HG03095 (cell line): ENCODE results near the gene CKAP5.

ENCODE experiments used
- ATAC-seq: cut with Tn5 transposase; IDR thresholded peaks from one replicate; pipeline ENCODE4 v1.9.1; 2021; ENCODE audit warnings: moderate library complexity; ENCODE audit not compliant: unreplicated experiment

Gene CKAP5

DNA sequence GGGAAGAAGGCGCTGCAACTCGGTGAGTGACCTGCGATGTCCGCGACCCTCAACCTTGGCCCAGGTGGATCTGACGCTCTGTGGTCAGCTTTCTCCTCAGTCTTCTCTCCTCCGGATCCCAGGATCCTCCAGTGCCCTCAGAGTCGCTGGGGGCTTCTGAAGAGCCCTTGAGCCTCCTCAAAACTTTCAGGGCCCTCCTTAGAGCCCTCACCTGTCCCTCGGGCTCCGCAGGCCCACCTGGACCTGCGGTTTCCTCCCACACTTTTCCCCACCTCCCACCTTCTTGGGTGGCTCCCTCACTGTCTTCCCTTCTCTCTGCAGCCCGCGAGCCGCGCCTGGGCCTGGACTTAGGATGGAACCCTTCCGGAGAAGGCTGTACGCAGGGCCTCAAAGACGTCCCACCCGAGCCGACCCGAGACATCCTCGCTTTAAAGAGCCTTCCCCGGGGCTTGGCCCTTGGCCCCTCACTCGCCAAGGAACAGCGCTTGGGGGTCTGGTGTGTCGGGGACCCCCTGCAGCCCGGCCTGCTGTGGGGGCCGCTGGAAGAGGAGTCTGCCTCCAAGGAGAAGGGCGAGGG is 144.9 kb downstream of the CKAP5 start:
- peak; percentile 1 for ATAC-seq

DNA sequence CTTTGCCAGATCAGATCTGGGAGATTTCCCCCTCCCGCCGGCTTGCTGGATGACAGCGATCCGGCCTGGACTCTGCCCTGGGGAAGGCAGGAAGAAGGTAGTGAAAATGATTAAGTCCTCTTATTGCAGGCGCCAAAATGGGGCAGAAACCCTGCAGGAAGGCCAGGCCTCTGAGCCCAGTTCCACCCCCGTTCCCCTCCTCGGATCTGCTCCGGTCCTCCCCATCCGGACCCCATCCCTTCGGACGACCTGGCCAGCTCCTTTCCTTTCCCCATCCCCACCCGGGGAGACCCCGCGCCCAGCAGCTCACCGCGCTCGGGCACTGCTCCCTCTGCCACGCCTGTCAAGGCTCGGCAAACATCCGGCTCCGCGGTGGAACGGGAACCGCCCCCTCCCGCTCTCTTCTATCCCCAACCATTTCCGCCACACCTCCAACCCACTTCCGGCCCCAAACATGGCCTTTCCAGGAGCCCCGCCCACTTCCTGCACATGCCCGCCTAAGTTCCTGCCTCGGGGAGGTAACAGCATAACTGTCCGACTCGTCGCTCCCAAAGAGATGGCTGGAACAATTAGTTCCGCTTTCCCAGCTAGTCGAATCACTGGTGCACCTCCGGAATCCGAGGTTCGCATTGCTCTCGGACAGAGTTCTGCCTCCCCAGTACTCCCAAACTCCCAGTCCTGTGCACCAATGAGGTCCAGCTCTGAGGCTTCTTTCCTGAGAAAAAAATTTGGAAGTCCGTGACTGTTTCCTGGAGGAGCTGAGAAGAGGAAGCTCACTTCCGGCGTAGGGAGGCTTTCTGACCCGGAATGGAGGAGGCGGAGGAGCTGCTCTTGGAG is 145.6 kb downstream of the CKAP5 start, which contains the start of the genes ARHGAP1 and ZNF408:
TSS of gene ARHGAP1 (minus strand) at position 379 of the 837 bp plus-strand sequence. CDS start 4,512 bp downstream, outside the sequence.
TSS of gene ZNF408 (plus strand) at position 791 of the 837 bp plus-strand sequence. CDS start at position 808, 17 bp downstream.
- peak; percentile 84 for ATAC-seq

DNA sequence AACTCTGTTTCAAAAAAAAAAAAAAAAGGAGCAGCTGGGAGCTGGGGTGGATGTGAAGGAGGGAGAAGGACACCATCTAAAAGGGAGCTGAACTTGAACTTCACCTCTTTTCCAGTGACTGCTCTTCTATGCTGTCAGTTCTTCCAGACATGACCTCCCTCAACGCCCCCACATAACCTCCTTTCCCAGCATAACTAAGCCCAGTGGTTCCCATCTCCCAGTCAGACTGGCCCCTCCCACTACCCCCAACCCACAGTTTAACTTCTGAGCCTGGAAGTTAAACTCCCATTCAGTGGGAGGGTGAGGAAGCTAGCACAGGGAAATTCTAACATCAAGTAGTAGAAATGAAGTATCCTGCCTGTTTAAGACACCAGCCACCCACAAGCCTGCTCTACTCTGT is 147.5 kb downstream of the CKAP5 start:
- no peak for ATAC-seq

DNA sequence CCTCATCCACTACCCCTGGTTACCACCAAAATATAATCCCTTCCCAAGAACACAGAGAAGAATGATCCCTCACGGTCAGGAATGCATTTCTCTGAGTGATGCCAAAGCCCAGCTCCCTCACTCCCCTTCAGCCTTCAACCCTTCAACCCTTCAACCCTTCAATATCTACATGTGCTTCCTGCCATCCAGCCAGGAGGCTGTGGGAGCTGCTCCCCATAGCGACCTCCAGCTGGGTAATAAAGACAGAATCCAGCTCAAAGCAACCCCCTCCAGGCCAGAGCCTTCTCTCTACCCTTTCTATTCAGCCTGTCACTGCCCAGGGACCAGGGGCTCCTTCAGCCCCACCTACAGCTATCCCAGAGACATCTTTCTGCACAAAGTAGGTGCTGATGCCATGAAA is 148.4 kb downstream of the CKAP5 start:
- ATAC-seq = no peak

DNA sequence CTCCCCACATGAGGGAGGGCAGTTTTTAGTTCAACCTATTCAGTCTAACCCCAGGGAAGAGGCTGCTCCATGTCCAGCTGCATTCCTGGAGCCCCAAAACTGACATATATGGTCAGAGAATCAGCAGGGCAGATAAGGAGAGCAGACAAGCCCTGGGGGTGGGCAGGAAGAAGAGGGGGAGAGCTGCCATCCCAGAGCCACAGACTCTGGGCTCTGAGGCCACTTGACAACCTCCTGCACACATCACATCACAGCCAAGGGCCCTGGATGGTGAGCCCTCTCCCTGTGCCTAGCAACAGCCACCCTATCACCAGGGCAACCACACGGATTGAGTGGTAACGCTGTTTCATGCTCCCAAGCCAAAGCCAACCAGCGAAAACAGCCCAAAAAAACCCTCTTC is 148.8 kb downstream of the CKAP5 start:
- no peak for ATAC-seq

DNA sequence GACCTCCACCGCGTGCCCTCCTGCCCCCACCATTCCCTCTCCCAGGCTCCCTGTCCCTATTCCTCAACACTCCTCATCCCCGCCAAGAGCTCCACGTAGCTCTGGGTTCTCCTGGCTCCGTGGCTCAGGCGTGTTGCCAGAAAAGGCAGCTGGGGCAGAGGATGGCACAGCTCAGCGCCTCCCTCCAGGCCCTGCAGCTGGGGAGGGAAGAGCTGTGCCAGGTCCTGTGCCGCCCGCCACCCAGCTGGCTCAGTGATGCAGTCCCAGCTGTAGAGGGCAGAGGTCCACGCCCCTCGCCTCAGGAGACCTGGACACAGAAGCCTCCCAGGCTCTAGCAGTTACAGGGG is 149.9 kb downstream of the CKAP5 start:
- ATAC-seq = no peak

DNA sequence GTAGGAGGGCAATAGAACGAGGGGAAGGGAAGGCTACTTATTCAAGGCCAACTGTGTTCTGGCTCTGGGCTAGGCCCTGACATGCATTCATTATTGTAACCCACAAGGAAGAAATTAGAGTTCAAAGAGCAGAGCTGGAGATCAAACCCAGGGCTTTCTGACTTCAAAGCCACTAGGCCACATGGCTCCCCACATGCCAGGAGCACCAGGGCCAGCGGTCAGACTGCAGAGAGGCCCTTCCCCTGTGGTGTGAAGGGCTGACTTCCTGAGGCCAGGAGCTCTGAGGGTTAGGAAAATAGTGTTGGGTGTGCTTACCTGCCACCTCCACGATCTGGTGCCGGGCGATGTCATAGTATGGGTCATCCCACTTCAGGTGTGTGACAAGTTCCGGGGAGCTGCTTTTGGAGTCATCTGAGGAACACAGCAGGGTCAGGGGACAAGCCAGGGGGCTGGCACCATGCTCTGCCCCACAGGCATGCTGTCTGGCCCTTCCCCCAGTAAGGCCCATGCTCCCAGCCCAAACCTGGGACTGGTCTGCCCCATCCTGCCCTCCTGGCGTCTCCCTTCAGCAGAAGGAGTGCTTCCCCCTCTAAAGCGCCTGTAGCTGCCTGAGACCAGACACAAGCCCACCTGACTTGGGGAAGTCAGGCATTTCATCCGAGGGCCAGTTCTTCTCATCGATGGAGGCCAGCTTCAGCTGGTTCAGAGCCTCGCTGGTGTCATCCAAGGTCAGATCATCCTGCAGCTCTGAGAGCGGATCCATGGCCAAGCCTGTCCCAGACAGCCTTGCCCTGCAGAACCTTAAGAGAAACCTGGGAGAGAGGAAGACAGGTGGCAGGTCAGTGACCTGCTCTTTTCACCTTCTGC is 150.5 kb downstream of the CKAP5 start:
- no peak for ATAC-seq

DNA sequence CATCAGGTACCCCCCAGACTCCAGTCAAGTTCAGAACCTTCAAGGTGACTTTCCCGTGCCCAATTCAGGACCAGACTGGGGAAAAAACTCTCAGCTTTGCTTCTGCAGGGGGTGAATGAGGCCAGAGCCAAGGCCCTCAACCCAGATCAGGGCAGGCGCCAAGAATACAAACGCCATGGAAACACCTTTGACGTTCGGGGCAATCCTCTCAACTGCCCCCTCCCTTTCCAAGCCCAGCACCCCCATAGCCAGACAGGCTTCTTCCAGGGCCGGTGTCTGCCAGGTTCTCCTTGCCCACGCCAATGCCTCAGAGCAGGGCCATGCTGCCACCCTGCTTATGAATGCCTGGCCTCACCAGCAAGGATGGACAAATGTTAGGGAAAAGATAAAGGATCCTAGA is 151.5 kb downstream of the CKAP5 start:
- ATAC-seq = no peak

DNA sequence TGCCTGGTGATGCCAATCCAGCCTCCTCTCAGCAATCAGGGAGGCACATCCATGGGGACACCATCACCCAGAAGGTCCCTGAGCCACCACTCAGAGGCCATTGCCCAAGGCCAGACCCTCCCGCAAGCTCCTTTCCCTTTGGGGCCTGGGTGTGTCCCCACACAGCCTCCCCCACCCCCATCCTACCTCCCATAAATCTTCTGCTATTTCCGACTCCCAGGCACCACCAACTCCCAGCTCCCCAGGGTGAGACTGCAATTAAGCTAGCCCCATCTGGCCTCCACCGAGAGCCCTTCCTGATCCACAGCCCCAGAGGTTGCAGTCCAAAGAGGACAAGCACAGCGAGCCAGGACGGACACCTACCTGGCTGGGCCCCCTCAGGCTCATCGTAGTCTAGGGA is 152.0 kb downstream of the CKAP5 start:
- no peak for ATAC-seq

DNA sequence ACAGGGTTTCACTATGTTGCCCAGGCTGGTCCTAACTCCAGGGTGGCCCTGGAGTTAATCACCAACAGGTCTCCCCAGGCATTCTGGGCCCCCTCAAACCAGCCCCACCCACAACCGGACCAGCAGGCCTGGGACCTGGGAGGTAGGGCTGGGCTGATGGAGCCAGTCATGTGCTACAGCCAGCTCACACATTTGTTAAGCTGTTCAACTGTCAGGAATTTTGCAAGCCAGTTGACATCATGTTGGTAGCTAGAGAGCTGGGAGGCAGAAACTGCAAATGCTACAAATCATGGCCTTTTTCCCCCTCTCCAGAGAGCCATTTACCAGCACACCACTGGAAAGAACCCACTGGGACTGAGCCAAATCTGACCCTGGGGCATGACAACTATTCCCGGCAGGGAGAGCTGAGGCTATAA is 152.5 kb downstream of the CKAP5 start:
- no peak for ATAC-seq
